Neural progenitor cell (in vitro differentiated cells): ENCODE results near the gene GNA14. TPM values are rescaled to one million over a fixed set of nuclear protein-coding genes. Genes with fewer than 3 reads are reported as not detected.

ENCODE experiments used
- DNase-seq: peaks from one replicate; pipeline ENCODE4 v3.0.0-alpha.2; 2016; ENCODE audit warnings: low spot score
- H2AFZ ChIP-seq: fragments of 200-600 bp; sonication (generic); replicated peaks from 2 replicates; pipeline ENCODE4 v1.6.1; 2016; ENCODE audit warnings: antibody characterized with exemption
- H3F3A ChIP-seq: fragments of 200-600 bp; sonication (generic); 2 replicates; pipeline ENCODE4 v1.6.1; 2016; ENCODE audit warnings: antibody characterized with exemption, low read depth
- H3K27ac ChIP-seq: fragments of 200-600 bp; sonication (generic); 2 replicates; pipeline ENCODE4 v1.5.1; 2016; ENCODE audit warnings: mild to moderate bottlenecking
- H3K27me3 ChIP-seq: fragments of 200-600 bp; sonication (generic); 2 replicates; pipeline ENCODE4 v1.6.1; 2016; ENCODE audit warnings: mild to moderate bottlenecking, moderate library complexity
- H3K36me3 ChIP-seq: fragments of 200-600 bp; sonication (generic); 2 replicates; pipeline ENCODE4 v1.5.1; 2016
- H3K4me1 ChIP-seq: fragments of 200-600 bp; sonication (generic); 2 replicates; pipeline ENCODE4 v1.6.1; 2016; ENCODE audit warnings: mixed run types
- H3K4me2 ChIP-seq: fragments of 200-600 bp; sonication (generic); 2 replicates; pipeline ENCODE4 v1.6.1; 2016
- H3K4me3 ChIP-seq: fragments of 200-600 bp; sonication (generic); 2 replicates; pipeline ENCODE4 v1.5.1; 2016
- H3K79me2 ChIP-seq: fragments of 200-600 bp; sonication (generic); 2 replicates; pipeline ENCODE4 v1.6.1; 2016; ENCODE audit warnings: low read depth
- H3K9ac ChIP-seq: fragments of 200-600 bp; sonication (generic); 2 replicates; pipeline ENCODE4 v1.6.1; 2016
- H3K9me3 ChIP-seq: fragments of 200-600 bp; sonication (generic); 2 replicates; pipeline ENCODE4 v1.5.1; 2016; ENCODE audit warnings: low read depth
- H4K20me1 ChIP-seq: fragments of 200-600 bp; sonication (generic); 2 replicates; pipeline ENCODE4 v1.6.1; 2016; ENCODE audit warnings: low read depth
- H3K27ac Mint-ChIP-seq: 3 replicates; pipeline ENCODE4 v1.8.0; 2021; ENCODE audit warnings: mixed read lengths
- H3K27me3 Mint-ChIP-seq: 2 replicates; pipeline ENCODE4 v1.8.0; 2022; ENCODE audit warnings: low read depth, mild to moderate bottlenecking, inconsistent platforms, moderate library complexity, mixed read lengths; ENCODE audit not compliant: insufficient read depth
- H3K36me3 Mint-ChIP-seq: 3 replicates; pipeline ENCODE4 v1.8.0; 2021; ENCODE audit warnings: mixed read lengths
- H3K4me1 Mint-ChIP-seq: 3 replicates; pipeline ENCODE4 v1.8.0; 2021; ENCODE audit warnings: mixed read lengths
- H3K4me3 Mint-ChIP-seq: 3 replicates; pipeline ENCODE4 v1.8.0; 2021; ENCODE audit warnings: mild to moderate bottlenecking, moderate library complexity, mixed read lengths
- H3K9me3 Mint-ChIP-seq: 3 replicates; pipeline ENCODE4 v1.8.0; 2020; ENCODE audit warnings: mixed read lengths
- CTCF ChIP-seq: fragments of 200-600 bp; sonication (generic); IDR thresholded peaks from 2 replicates; pipeline ENCODE4 v1.5.1; 2017; ENCODE audit warnings: antibody characterized with exemption, mild to moderate bottlenecking
- EZH2 ChIP-seq: fragments of 200-600 bp; sonication (generic); IDR thresholded peaks from 2 replicates; pipeline ENCODE4 v1.6.1; 2017; ENCODE audit warnings: antibody characterized with exemption, mild to moderate bottlenecking, moderate library complexity
- EZH2phosphoT487 ChIP-seq: fragments of 200-600 bp; sonication (generic); IDR thresholded peaks from 2 replicates; pipeline ENCODE4 v1.6.1; 2017; ENCODE audit warnings: antibody characterized with exemption
- total RNA-seq: library from RNA; depleted of rRNA; stranded (reverse); fragments of >200 nt; gene quantifications from 2 replicates; pipeline ENCODE4 v1.2.3, GENCODE V29; 2015; ENCODE audit warnings: low replicate concordance

The GNA14 gene
- total RNA-seq, 1 donor from 2014 or later = not detected

DNA sequence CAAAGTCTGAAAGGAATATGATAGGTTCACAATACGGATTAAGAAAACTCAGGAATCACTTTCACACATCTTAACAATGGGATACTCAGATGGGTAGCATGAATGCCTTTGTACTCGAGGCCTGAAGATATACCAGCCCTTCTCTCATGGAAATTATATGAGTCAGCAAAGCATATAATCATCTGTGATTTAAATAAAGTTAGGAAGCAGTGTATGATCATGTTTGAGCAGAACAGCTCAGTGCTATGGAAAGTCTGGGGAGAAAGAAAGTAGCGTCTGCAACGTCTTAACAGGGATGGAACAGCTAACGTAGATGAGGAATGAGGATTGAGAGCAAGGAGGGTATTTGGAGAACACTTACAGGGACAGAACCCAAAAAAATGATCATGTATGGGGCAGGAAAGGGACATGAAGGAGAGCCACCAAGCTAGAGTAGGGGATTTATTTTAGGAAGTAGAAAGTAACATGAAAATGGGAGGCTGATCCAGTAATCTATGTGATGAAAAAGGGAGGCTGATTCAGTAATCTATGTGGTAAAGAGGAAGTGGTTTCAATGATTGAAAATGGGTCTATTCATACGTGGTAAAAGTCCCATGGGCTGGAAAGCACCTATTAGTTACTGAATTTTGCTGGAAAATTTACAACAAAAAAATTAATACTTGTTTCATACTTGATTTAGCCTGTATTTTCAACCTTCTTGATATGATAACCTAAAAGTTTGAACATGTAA lies 85.9 kb downstream of the GNA14 start:
- Histone ChIP-seq H3K9me3 (no peaks in the 10 kb centered on the region), H3K27me3 (no peaks in the 10 kb centered on the region), H3F3A (no peaks in the 10 kb centered on the region), H3K36me3 (no peaks in the 10 kb centered on the region), H3K4me2 (no peak overlapping the region), H4K20me1 (no peaks in the 10 kb centered on the region), H3K79me2 (no peaks in the 10 kb centered on the region), H3K4me1 (peaks cover 18% of the 10 kb centered on the region), H3K4me3 (no peak overlapping the region), H3K27ac (no peak overlapping the region), H3K9ac (no peak overlapping the region), H2AFZ (no peak overlapping the region)
- DNase-seq = no peak
- TF ChIP-seq CTCF (no peak), EZH2 (no peak), EZH2phosphoT487 (no peak)
- peaks cover 21% of the 10 kb centered on the region for H3K4me1 Mint-ChIP-seq
- H3K27me3 Mint-ChIP-seq = no peaks in the 10 kb centered on the region
- no peak overlapping the region for H3K27ac Mint-ChIP-seq
- H3K4me3 Mint-ChIP-seq = no peak overlapping the region
- H3K36me3 Mint-ChIP-seq = no peaks in the 10 kb centered on the region
- no peaks in the 10 kb centered on the region for H3K9me3 Mint-ChIP-seq

DNA sequence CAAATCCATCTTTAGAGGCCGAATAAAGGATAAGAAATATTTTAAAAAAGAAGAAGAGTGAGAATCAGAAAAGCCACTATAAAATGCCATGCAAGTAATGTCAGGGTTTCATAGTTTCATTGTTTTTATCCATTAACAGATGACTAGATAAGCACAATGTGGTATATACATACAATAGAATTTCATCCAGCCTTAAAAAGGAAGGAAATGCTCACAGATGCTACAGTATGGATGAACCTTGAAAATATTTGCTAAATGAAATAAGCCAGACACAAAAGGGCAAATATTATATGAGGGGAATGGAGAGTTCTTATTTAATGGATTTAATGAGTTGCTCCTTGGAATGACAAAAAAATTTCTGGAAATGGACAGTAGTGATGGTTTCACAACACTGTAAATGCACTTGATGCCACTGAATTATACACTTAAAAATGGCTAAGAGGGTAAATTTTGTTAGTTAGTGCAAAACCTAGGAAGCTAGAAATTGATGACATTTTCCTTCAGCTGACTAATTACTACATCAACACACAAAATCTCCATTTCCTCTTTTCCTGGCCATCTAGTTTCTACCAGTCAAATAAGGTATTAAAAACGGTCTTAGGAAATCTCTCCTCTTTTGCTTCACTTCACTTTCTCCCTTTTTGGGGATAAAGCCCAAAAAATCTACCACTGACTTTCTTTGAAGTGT lies 86.6 kb downstream of the GNA14 start:
- no peak for TF ChIP-seq EZH2
- no peak for TF ChIP-seq EZH2phosphoT487
- no peak for TF ChIP-seq CTCF
- no peak overlapping the region for H3K27ac Mint-ChIP-seq

GRCh38 chr9:77556396-77556795 lies 91.7 kb downstream of the GNA14 start:
- Mint-ChIP-seq H3K9me3 (no peaks in the 10 kb centered on the region), H3K4me3 (no peak overlapping the region), H3K4me1 (peaks cover 4% of the 10 kb centered on the region), H3K36me3 (no peaks in the 10 kb centered on the region), H3K27me3 (peaks cover 2% of the 10 kb centered on the region), H3K27ac (no peak overlapping the region)
- H3K79me2 ChIP-seq = no peaks in the 10 kb centered on the region
- H3K4me2 ChIP-seq = no peak overlapping the region
- H3K4me3 ChIP-seq = no peak overlapping the region
- H3K27me3 ChIP-seq = no peaks in the 10 kb centered on the region
- no peak overlapping the region for H3K9ac ChIP-seq
- H4K20me1 ChIP-seq = no peaks in the 10 kb centered on the region
- TF ChIP-seq CTCF = no peak
- TF ChIP-seq EZH2 = no peak
- no peak for TF ChIP-seq EZH2phosphoT487
- no peaks in the 10 kb centered on the region for H3K9me3 ChIP-seq
- H2AFZ ChIP-seq = no peak overlapping the region
- peaks cover 3% of the 10 kb centered on the region for H3K4me1 ChIP-seq
- no peak for DNase-seq
- no peaks in the 10 kb centered on the region for H3F3A ChIP-seq
- no peak overlapping the region for H3K27ac ChIP-seq
- no peaks in the 10 kb centered on the region for H3K36me3 ChIP-seq

More for the DNA sequence above, 86.6 kb downstream of the GNA14 start:
- no peak overlapping the region for H3K4me3 Mint-ChIP-seq
- no peak overlapping the region for H3K9ac ChIP-seq
- H4K20me1 ChIP-seq = no peaks in the 10 kb centered on the region
- peaks cover 18% of the 10 kb centered on the region for H3K4me1 ChIP-seq
- DNase-seq = no peak
- H3K9me3 ChIP-seq = no peaks in the 10 kb centered on the region
- H3K27me3 ChIP-seq = no peaks in the 10 kb centered on the region
- H3K27ac ChIP-seq = no peak overlapping the region
- H3K4me1 Mint-ChIP-seq = peaks cover 23% of the 10 kb centered on the region
- H3K79me2 ChIP-seq = no peaks in the 10 kb centered on the region
- H3K9me3 Mint-ChIP-seq = no peaks in the 10 kb centered on the region
- no peaks in the 10 kb centered on the region for H3K36me3 Mint-ChIP-seq
- H3K36me3 ChIP-seq = no peaks in the 10 kb centered on the region
- no peaks in the 10 kb centered on the region for H3K27me3 Mint-ChIP-seq
- no peak overlapping the region for H3K4me3 ChIP-seq
- H3F3A ChIP-seq = no peaks in the 10 kb centered on the region
- H3K4me2 ChIP-seq = no peak overlapping the region
- H2AFZ ChIP-seq = no peak overlapping the region
